ENCODE data around the gene ADAMTS14.

- TF ChIP-seq CTCF (conservative IDR thresholded peaks at IDR 0.05): no peak
- no peak for TF ChIP-seq EZH2 (IDR thresholded peaks at IDR 0.05; ENCODE audit: low read depth)
Observed at GRCh38 chr10:70805619-70806215, 133.4 kb downstream of the ADAMTS14 start.
